Transverse colon (tissue), 4 donors: ENCODE data around the gene ZNF143. TPM values are rescaled to one million over a fixed set of nuclear protein-coding genes. Genes with fewer than 3 reads are reported as not detected.

Experiments
- DNase-seq: peaks from one replicate; pipeline ENCODE4 v3.0.0-alpha.2; 2019
- H3K27ac ChIP-seq, 4 donors: fragments of 200-600 bp; sonication (generic); 2 replicates each; pipeline ENCODE4 v1.5.1; 2016 to 2018; ENCODE audit warnings: inconsistent platforms in 4 of 4
- H3K27me3 ChIP-seq: fragments of 200-600 bp; sonication (generic); 2 replicates; pipeline ENCODE4 v1.5.1; 2017; ENCODE audit warnings: inconsistent platforms
- H3K36me3 ChIP-seq, 4 donors: fragments of 200-600 bp; sonication (generic); 2 replicates each; pipeline ENCODE4 v1.5.1; 2017 to 2019; ENCODE audit warnings: inconsistent platforms in 4 of 4
- H3K4me1 ChIP-seq, 4 donors: fragments of 200-600 bp; sonication (generic); 2 replicates each; pipeline ENCODE4 v1.5.1; 2017 to 2020; ENCODE audit warnings: inconsistent platforms in 4 of 4
- H3K4me3 ChIP-seq, 4 donors: fragments of 200-600 bp; sonication (generic); 1 replicate in 1 of 4; 2 replicates in 3 of 4; pipeline versions ENCODE4 v1.5.1 to v1.6.1; 2017 to 2019; ENCODE audit warnings: inconsistent platforms in 4 of 4
- H3K9me3 ChIP-seq, 2 donors: fragments of 200-600 bp; sonication (generic); 2 replicates each; pipeline ENCODE4 v1.5.1; 2017 to 2019; ENCODE audit warnings: inconsistent platforms in 2 of 2
- CTCF ChIP-seq, 5 experiments: fragments of 200-600 bp in 3 of 5; fragments of 450-650 bp in 2 of 5; sonication (generic) in 3 of 5; IDR thresholded peaks; 1 replicate in 2 of 5; 2 replicates in 3 of 5; pipeline ENCODE4 v1.5.1; 2016 to 2017; ENCODE audit warnings: antibody characterized with exemption in 5 of 5, inconsistent platforms in 3 of 5, mild to moderate bottlenecking in 2 of 5, moderate library complexity in 1 of 5
- EP300 ChIP-seq: sonication (generic); formaldehyde crosslinking; IDR thresholded peaks from one replicate; pipeline ENCODE4 v1.6.1; 2017; ENCODE audit warnings: antibody characterized with exemption, low read depth
- POLR2A ChIP-seq: fragments of 450-650 bp; IDR thresholded peaks from one replicate; pipeline ENCODE4 v1.6.1; 2016; ENCODE audit warnings: antibody characterized with exemption, mild to moderate bottlenecking, moderate library complexity
- POLR2AphosphoS5 ChIP-seq, 3 donors: sonication (generic); formaldehyde crosslinking; IDR thresholded peaks; one replicate each; pipeline ENCODE4 v1.6.1; 2016; ENCODE audit warnings: antibody characterized with exemption in 3 of 3
- WGBS, 2 donors: methylation state at CpG; one replicate each; pipeline ENCODE4 v1.1.5; 2018; ENCODE audit warnings: low coverage in 1 of 2; 5-methylcytosine and 5-hydroxymethylcytosine counted together
- in situ Hi-C, 4 donors: fragments of 200-750 bp; cut with MboI; loops; one replicate each; pipeline versions ENCODE4 v1.15.0 to v1.15.1; 2017; ENCODE audit warnings: low sequenced_read_pairs in 3 of 4, low pct_ligation_motif_present in 1 of 4, low pct_unique_long_range_greater_than_20kb in 1 of 4
- intact Hi-C: fragments of 100-400 bp; cut with DNase I; formaldehyde crosslinking; loops from one replicate; pipeline ENCODE4 v1.15.1; 2023; ENCODE audit warnings: low total_unique reads
- total RNA-seq, 4 donors: library from RNA; depleted of rRNA; stranded (reverse); fragments of >200 nt; gene quantifications; one replicate each; pipeline ENCODE4 v1.1.0, GENCODE V29; 2016

Gene ZNF143
- total RNA-seq, 4 donors from 2014 or later, result 6.6 to 21.8 (median 14.3) TPM

- TF ChIP-seq CTCF (IDR thresholded peaks at IDR 0.05), result no peak
- no peak for TF ChIP-seq POLR2AphosphoS5 (IDR thresholded peaks at IDR 0.05)
- no peak for TF ChIP-seq EP300
- TF ChIP-seq POLR2A, result no peak
- intact Hi-C loops (no loop called here), in situ Hi-C loops (no loop called here)
- Histone ChIP-seq H3K36me3 (peaks cover 0 to 50% (median 17%) of the 10 kb centered on the region in 4 donors), H3K27me3 (no peaks in the 10 kb centered on the region), H3K4me1 (no peaks in the 10 kb centered on the region), H3K9me3 (no peaks in the 10 kb centered on the region), H3K4me3 (no peak overlapping the region), H3K27ac (no peak overlapping the region)
- WGBS, 2 donors, result 49 to 61% methylated on average over 4 of the region's 4 CpGs
- no peak for DNase-seq
These were observed 37.8 kb downstream of the ZNF143 start for GRCh38 chr11:9498457-9499078.

DNA sequence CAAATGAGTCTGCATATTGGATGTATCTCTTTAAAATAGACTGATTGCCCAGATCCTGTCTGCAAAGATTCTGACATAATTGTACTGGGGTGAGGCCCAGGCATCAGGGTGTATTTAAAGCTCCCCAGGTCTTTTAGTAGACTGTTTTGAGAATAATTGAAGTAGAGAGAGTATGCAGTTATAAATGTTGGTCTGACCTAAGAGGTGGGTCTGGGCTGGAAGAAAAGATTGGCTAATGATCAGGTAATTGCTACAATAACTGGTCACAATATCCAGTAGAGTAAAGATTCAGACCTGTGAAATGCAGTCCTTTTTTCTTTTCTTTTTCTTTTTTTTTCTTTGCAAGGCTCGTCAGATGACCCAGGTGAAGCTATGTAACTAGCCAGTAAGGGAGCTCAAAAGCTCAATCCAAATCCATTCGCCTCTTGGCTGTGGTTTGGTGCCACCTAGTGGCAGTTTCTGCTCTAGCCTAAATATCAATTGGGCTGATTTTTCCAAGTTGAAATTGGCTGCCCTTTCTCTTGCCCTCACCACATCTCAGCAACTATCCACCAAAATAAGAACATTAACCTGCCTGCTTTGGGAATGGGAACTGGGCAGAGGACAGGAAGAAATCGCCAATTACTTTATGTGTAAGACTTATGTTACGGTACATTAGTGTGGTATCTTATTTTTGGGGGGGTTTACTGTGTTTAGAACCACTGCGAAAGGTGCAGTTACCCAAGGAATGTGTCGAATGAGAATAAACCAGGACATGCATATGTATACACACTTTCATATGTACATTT lies 45.9 kb downstream of the ZNF143 start:
- H3K27me3 ChIP-seq, result no peaks in the 10 kb centered on the region
- no peak overlapping the region for H3K27ac ChIP-seq
- TF ChIP-seq EP300 (no peak), POLR2AphosphoS5 (IDR thresholded peaks at IDR 0.05) (peak in 1 of 3 donors; percentile 9), CTCF (IDR thresholded peaks at IDR 0.05) (peak; percentile 83 to 97 (median 92)), POLR2A (no peak)
- no peaks in the 10 kb centered on the region for H3K36me3 ChIP-seq
- H3K9me3 ChIP-seq, result no peaks in the 10 kb centered on the region
- WGBS, 2 donors, result 41 to 42% methylated on average over 6 of the region's 6 CpGs
- H3K4me1 ChIP-seq, result peaks cover 0 to 9% (median 6%) of the 10 kb centered on the region in 4 donors
- intact Hi-C loops (no loop called here), in situ Hi-C loops (loop anchor here in 1 of 4 donors (25.0 kb wide), 2 partner anchors 344 to 494 kb away; partner anchors contain the start of gene NRIP3)
- H3K4me3 ChIP-seq, result no peak overlapping the region
- DNase-seq, result peak; percentile 82

DNA sequence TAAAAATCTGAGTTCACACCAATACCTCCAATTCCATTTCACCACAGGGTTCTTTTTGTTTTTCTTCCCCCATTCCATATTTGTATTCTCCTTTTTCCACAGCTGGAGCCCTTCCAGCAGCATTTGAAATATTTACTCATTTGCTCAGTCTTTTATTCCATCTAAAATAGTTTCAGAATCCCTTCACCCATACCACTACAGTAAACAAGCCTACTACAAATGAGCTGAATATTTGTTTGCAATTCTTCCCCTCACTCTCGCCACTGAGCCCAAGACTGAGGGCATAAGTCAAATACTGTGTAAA lies 46.4 kb downstream of the ZNF143 start:
- H3K4me3 ChIP-seq, result no peak overlapping the region
- no peak for TF ChIP-seq CTCF (IDR thresholded peaks at IDR 0.05)
- TF ChIP-seq POLR2A, result no peak
- no peak for TF ChIP-seq EP300
- no peak for TF ChIP-seq POLR2AphosphoS5 (IDR thresholded peaks at IDR 0.05)
- H3K27ac ChIP-seq, result no peak overlapping the region
- peaks cover 0 to 5% (median under 1%) of the 10 kb centered on the region in 4 donors for H3K36me3 ChIP-seq
- DNase-seq, result no peak
- H3K27me3 ChIP-seq, result no peaks in the 10 kb centered on the region
- intact Hi-C loops (no loop called here), in situ Hi-C loops (loop anchor here in 1 of 4 donors (25.0 kb wide), 2 partner anchors 345 to 495 kb away; partner anchors contain the start of gene NRIP3)
- H3K9me3 ChIP-seq, result no peaks in the 10 kb centered on the region
- 71 to 78% methylated on average over 1 of the region's 1 CpG for WGBS, 2 donors
- peaks cover 0 to 9% (median 6%) of the 10 kb centered on the region in 4 donors for H3K4me1 ChIP-seq

GRCh38 chr11:9509041-9509440 lies 48.2 kb downstream of the ZNF143 start:
- no peaks in the 10 kb centered on the region for H3K27me3 ChIP-seq
- in situ Hi-C loops, result loop anchor here in 1 of 4 donors (25.0 kb wide), 2 partner anchors 347 to 497 kb away; partner anchors contain the start of gene NRIP3

More at GRCh38 chr11:9509041-9509440, 48.2 kb downstream of the ZNF143 start:
- no peak for TF ChIP-seq EP300
- TF ChIP-seq CTCF (IDR thresholded peaks at IDR 0.05), result no peak
- no peak for TF ChIP-seq POLR2A
- no peak for TF ChIP-seq POLR2AphosphoS5 (IDR thresholded peaks at IDR 0.05)
- intact Hi-C loops, result no loop called here
- DNase-seq, result no peak
- Histone ChIP-seq H3K36me3 (peaks cover 0 to 23% (median 6%) of the 10 kb centered on the region in 4 donors), H3K27ac (no peak overlapping the region), H3K4me1 (peaks cover 0 to 9% (median 6%) of the 10 kb centered on the region in 4 donors), H3K4me3 (no peak overlapping the region), H3K9me3 (no peaks in the 10 kb centered on the region)
- 91 to 93% methylated on average over 2 of the region's 2 CpGs for WGBS, 2 donors
